Measurements from ENCODE around the gene MAP1LC3B. TPM values are rescaled to one million over a fixed set of nuclear protein-coding genes. Genes with fewer than 3 reads are reported as not detected.

Gene MAP1LC3B
- total RNA-seq, 1 experiment from 2014 or later: 45.3 TPM

DNA sequence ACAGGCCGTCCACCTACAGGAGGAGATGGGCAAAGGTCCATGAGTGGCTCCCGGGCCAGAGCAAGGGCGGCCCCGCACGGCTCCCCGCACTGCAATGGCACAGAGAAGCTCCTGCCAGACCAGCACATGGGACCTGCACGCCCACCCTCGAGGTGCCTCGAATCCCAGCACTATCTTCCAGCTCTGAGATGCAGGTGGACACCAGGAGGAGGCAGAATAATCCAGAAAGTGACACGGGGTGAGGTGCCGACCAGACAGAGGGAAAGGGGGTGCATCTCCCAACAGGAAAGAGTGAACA lies 48.4 kb upstream of the MAP1LC3B start:
- Histone ChIP-seq H3K9me2 (ENCODE audit: insufficient read depth) (no peaks in the 10 kb centered on the region), H3K4me3 (no peak overlapping the region), H3K36me3 (ENCODE audit: low read depth) (no peaks in the 10 kb centered on the region), H4K20me1 (ENCODE audit: insufficient read depth) (peaks cover 3% of the 10 kb centered on the region), H3K27ac (no peak overlapping the region), H3K27me3 (ENCODE audit: insufficient read depth, low read depth) (no peaks in the 10 kb centered on the region), H3K79me2 (ENCODE audit: low read depth) (no peaks in the 10 kb centered on the region), H3K4me2 (no peak overlapping the region), H2AFZ (no peak overlapping the region), H3K4me1 (replicated peaks; ENCODE audit: insufficient read depth) (no peaks in the 10 kb centered on the region), H3F3A (ENCODE audit: insufficient read depth, low read depth) (no peaks in the 10 kb centered on the region), H3K9me3 (ENCODE audit: insufficient read depth, low read depth) (no peaks in the 10 kb centered on the region)
- intact Hi-C loops (cut with micrococcal nuclease; ENCODE audit: unreplicated experiment): no loop called here
- DNase-seq: no peak
- no peak for TF ChIP-seq EZH2 (IDR thresholded peaks at IDR 0.05; ENCODE audit: low read depth)
- TF ChIP-seq, protein P1, sequence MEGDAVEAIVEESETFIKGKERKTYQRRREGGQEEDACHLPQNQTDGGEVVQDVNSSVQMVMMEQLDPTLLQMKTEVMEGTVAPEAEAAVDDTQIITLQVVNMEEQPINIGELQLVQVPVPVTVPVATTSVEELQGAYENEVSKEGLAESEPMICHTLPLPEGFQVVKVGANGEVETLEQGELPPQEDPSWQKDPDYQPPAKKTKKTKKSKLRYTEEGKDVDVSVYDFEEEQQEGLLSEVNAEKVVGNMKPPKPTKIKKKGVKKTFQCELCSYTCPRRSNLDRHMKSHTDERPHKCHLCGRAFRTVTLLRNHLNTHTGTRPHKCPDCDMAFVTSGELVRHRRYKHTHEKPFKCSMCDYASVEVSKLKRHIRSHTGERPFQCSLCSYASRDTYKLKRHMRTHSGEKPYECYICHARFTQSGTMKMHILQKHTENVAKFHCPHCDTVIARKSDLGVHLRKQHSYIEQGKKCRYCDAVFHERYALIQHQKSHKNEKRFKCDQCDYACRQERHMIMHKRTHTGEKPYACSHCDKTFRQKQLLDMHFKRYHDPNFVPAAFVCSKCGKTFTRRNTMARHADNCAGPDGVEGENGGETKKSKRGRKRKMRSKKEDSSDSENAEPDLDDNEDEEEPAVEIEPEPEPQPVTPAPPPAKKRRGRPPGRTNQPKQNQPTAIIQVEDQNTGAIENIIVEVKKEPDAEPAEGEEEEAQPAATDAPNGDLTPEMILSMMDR (conservative IDR thresholded peaks at IDR 0.05): no peak
- POLR2A ChIA-PET (ENCODE audit: unreplicated experiment): no interaction called here
- BruUV-seq (replicated peaks): no TSS peak
- CTCF ChIA-PET: interaction anchor here (0.6 kb wide), 1 partner anchor 43 kb away, joined by 4 read pairs; no protein-coding TSS in a partner anchor

DNA sequence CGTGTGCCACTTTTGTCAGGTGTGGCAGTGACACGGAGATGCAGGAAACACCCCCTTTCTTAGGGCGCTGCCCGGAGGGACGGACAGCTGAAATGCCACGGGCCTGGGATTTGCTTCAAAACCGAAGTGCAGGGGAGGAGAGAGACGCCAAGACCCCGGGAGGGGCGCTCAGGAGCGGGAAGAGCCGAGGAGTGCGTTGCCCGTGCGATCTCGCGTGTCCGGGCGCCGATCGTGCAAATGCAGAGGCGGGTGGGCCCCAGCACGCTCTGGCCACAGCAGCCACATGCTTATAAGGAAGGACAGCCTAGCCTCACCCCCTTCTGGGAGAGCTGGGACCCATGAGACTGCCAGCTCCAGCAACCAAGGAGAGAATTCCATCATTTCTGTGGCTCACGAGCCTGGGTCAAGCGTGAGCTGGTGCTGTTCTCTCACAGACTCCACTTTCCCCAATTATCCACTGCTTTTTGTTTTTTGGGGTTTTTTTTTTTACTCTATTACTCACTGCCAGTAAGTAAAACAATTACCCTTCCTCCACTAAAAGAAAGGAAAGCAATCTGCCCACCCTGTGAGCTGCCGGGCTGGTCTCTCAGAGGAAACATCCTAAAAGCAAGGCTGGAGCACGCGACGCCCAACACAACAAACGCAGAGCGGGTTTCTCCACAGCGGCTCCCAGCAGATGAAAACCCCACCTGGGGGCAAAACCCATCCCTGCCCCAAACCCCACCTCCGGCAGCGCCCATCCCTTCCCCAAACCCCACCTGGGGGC lies 47.8 kb upstream of the MAP1LC3B start:
- H3K27ac ChIP-seq: no peak overlapping the region
- H3K27me3 ChIP-seq (ENCODE audit: insufficient read depth, low read depth): no peaks in the 10 kb centered on the region
- H3F3A ChIP-seq (ENCODE audit: insufficient read depth, low read depth): no peaks in the 10 kb centered on the region
- TF ChIP-seq EZH2 (IDR thresholded peaks at IDR 0.05; ENCODE audit: low read depth): no peak
- TF ChIP-seq, protein P1 (conservative IDR thresholded peaks at IDR 0.05): no peak
- ChIA-PET POLR2A (ENCODE audit: unreplicated experiment) (interaction anchor here (0.6 kb wide), 1 partner anchor 20 kb away, joined by 4 read pairs; no protein-coding TSS in a partner anchor), CTCF (interaction anchor here (0.6 kb wide), 1 partner anchor 43 kb away, joined by 4 read pairs; no protein-coding TSS in a partner anchor)
- no peak overlapping the region for H3K4me3 ChIP-seq
- no peaks in the 10 kb centered on the region for H3K36me3 ChIP-seq (ENCODE audit: low read depth)
- no peaks in the 10 kb centered on the region for H3K9me3 ChIP-seq (ENCODE audit: insufficient read depth, low read depth)
- H2AFZ ChIP-seq: no peak overlapping the region
- no peak for DNase-seq
- BruUV-seq (replicated peaks): no TSS peak
- no peaks in the 10 kb centered on the region for H3K9me2 ChIP-seq (ENCODE audit: insufficient read depth)
- H3K4me1 ChIP-seq (replicated peaks; ENCODE audit: insufficient read depth): no peaks in the 10 kb centered on the region
- no peak overlapping the region for H3K4me2 ChIP-seq
- H4K20me1 ChIP-seq (ENCODE audit: insufficient read depth): peaks cover 3% of the 10 kb centered on the region
- H3K79me2 ChIP-seq (ENCODE audit: low read depth): no peaks in the 10 kb centered on the region
- intact Hi-C loops (cut with micrococcal nuclease; ENCODE audit: unreplicated experiment): no loop called here

DNA sequence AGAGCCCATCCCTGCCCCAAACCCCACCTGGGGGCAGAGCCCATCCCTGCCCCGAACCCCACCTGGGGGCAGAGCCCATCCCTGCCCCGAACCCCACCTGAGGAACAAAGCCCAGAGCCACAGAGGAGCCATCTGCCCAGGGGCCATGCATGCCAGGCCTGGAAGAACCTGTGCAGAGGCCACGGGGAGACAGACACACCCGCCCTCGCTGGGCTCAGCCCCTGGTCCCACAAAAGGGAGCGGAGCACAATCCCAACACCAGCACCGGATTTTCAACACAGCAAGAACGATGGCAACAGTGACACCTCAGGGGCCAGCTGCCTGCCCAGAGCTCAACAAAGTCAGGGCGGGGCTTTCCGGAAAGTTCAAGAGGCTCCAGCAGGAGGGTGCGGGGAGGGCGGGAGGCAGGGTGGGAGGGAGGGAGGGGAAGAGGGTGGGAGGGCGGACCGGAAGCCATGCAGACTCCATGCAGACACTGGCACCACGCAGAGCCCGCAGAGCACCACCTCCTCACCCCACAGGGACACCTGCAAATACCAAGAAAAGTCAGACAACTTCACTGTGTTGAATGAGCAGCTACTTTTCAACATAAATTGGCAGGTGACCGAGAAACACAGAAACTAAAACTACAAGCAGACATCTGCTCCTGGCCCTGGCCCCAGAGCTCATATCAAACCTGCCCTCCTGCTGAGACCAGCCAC lies 47.1 kb upstream of the MAP1LC3B start:
- BruUV-seq (replicated peaks): no TSS peak
- intact Hi-C loops (cut with micrococcal nuclease; ENCODE audit: unreplicated experiment): no loop called here
- ChIA-PET CTCF (no interaction called here), POLR2A (ENCODE audit: unreplicated experiment) (interaction anchor here (0.6 kb wide), 1 partner anchor 20 kb away, joined by 4 read pairs; no protein-coding TSS in a partner anchor)
- no peak overlapping the region for H2AFZ ChIP-seq
- H3K9me2 ChIP-seq (ENCODE audit: insufficient read depth): no peaks in the 10 kb centered on the region
- no peak overlapping the region for H3K4me3 ChIP-seq
- H3K4me2 ChIP-seq: no peak overlapping the region
- no peak for DNase-seq
- no peaks in the 10 kb centered on the region for H3K9me3 ChIP-seq (ENCODE audit: insufficient read depth, low read depth)
- H3F3A ChIP-seq (ENCODE audit: insufficient read depth, low read depth): no peaks in the 10 kb centered on the region
- no peaks in the 10 kb centered on the region for H3K4me1 ChIP-seq (replicated peaks; ENCODE audit: insufficient read depth)
- no peak for TF ChIP-seq EZH2 (IDR thresholded peaks at IDR 0.05; ENCODE audit: low read depth)
- TF ChIP-seq, protein P1 (conservative IDR thresholded peaks at IDR 0.05): no peak
- H3K36me3 ChIP-seq (ENCODE audit: low read depth): no peaks in the 10 kb centered on the region
- H3K27ac ChIP-seq: no peak overlapping the region
- H3K79me2 ChIP-seq (ENCODE audit: low read depth): no peaks in the 10 kb centered on the region
- peaks cover 3% of the 10 kb centered on the region for H4K20me1 ChIP-seq (ENCODE audit: insufficient read depth)
- H3K27me3 ChIP-seq (ENCODE audit: insufficient read depth, low read depth): no peaks in the 10 kb centered on the region
